Activated T-cell treated with anti-CD3 and anti-CD28 coated beads for 48 hours (primary cell): ENCODE results near the gene SPACA7.

Source experiments
- DNase-seq: peaks from one replicate; pipeline ENCODE4 v3.0.0-alpha.2; 2020; ENCODE audit warnings: low read depth

SPACA7 gene, protein sequence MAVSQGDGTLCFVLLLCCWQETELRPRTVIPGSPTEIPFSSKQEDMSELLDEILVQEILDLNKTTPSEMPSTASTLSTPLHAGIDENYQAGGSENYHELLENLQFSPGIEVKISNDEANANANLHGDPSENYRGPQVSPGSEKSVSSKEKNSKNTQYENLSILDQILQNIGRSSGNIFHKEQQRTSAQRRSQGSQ

DNA sequence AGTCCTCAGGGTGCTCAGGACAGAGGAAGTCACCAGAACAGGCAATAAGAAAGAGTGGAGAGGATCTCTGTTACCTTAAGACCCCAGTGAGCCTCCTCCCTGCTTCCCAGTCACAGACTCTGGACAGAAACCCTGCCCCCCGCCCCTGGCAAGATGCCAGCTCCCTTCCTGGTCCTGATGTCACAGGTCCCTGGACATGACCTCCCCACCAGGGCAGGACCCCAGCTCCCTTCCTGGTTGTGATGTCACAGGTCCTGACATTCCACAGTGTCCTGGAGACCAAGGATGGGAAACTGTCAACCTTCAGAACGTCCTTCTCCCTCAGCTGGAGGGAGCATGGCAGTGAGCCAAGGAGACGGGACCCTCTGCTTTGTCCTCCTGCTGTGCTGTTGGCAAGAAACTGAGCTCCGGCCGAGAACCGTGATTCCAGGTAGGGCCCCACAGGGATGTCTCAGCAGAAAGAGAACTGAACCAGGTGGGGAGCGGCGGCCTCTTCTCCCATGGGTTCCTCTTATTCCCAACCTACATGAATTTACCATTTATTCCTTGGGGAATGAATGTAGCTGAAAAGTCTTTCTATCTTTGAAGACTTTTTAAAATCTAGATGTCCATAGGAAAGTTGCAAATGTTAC is at the start of gene SPACA7:
Gene SPACA7, plus strand, starts transcription at position 306 of the 632 bp plus-strand sequence. Its CDS starts 31 bp downstream, at position 337.
- no peak for DNase-seq

DNA sequence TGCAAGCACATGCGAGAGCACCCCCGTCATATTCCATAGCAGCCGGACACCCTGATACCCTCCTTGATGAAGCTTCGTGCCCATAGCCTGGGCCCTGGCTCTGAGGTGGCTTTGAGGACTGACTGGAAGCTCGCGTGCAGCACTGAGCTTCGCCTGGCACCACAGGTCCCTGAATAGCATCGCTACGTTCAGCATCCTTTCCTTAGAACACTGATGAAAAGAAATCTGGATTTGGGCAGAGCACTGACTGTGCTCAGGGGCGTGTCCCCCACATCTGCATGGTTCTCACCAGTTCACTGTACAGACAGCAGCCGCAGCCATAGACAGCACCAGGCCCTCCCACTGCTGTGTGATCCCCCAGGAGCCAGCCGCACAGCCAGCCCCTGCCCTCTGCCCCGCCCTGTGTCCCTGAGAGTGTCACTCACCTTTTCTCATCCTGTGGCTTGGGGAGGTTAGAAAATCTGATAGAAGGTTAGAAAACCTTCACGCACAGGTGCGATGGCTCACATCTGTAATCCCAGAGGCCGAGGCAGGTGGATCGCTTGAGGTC is 49.3 kb upstream of the SPACA7 start:
- DNase-seq: no peak

DNA sequence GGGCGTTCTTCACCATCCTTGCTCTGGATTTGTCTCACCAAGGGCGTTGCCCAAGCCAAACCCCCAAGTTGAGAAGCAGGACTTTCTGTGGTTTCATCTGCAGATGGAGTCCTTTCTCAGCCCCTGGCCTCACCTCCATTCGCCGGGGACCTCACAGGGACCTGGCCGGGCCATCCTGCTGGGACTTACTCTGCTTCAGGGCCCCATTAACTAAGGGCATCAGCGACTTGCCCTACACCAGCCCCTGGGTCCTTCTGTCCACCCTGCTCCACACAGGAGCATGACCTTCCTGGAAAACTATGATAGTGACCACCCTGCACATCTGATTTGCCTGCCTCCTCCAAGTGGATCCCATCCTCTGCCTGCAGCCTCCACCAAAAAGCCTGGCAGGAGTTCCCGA is 47.2 kb upstream of the SPACA7 start:
- no peak for DNase-seq

DNA sequence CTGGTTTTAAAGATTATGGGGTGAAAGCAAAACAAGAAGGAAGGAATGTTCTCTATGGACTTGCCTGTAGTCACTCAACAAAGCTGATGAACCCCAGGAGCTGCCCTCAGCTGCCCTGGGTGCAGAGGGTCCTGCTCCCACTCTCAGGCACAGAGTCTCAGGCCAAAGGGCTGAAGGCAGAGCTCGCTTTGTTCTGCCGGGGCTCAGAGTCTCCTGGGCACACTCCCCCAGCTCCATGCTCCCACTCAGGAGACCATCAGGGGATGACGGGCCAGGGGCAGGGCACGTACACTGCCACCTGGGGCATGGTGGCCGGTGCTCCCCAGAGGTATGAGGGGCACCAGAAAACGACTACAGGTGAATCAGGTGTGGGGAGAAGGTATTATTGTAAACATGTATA is 46.8 kb upstream of the SPACA7 start:
- no peak for DNase-seq

DNA sequence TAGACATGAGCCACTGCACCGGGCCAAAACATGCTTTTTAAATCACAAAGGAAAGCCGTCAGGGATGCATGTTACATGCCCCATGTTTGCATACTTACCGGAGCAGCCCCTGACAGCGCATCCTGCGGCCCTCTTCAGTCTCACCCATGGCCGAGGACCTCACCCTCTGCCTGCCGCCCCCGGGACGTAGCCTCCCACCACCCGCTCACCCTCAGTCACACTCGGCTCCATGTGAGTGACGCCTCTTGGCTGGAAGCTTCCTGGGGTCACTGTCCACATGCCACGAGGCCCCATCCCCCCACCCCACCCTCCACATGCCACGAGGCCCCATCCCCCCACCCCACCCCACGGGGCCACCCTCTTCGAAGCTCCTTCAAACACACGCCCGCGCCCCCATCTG is 46.1 kb upstream of the SPACA7 start:
- no peak for DNase-seq

DNA sequence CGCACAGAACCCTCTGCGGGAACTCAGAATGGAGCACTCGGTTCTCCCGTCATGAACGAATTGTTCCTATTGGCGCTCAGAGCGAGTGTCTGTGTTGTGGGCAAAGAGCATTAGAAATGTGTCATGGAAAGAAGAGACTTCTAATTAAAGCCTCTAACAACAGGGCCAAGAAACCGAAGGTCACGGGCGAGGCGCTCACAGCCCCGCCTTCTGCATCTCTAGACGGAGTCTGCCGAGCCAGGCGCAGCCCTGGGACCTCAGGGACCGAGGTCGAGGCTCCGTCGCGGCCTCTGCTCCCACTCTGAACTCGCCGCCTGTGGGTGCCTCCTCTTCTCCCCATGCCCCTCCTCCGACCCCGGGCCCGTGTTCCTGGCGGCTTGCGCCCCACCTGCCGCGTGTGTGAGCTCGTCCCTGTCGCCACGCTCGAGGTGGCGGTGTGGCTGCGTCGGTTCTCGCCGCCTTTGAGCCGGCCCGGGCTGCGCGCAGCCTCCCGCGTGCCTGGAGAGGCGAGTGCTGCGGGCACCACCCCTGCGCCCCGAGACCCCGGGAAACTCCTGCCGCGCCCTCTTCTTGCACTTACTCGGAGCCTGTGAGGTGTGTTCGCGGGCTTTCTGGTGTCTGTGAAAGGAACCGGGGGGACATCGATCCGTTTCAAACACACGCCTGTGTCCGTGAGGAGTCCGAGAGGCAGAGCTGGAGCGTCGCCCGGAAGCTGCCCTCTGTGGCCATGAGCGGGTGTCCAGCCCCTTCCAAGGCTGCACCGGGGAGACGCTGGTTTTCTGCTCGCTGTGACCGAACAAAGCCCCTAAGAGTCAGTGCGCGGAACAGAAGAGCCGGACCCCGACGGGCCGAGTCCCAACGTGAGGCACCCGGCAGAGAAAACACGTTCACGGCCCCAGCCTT is 45.4 kb upstream of the SPACA7 start:
- DNase-seq: no peak

DNA sequence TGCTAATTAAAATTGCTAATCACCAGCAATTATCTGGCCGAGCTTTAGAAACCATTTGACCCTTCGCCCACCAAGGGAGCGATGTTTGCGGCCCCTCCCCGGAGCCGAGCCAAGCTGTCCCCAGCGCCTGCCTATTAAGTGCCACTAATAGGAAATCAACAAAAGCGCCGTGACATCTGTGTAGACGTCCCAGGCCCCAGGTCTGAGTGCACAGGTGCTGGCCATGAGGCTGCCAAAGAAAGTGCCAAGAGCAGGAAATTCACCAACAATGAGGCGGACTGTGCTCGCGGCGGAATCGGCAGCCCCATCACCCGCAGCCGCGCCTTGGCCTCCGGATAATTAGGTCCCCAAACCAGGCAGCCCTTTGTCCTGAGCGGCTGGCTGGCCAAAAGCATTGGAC is 44.5 kb upstream of the SPACA7 start:
- no peak for DNase-seq

DNA sequence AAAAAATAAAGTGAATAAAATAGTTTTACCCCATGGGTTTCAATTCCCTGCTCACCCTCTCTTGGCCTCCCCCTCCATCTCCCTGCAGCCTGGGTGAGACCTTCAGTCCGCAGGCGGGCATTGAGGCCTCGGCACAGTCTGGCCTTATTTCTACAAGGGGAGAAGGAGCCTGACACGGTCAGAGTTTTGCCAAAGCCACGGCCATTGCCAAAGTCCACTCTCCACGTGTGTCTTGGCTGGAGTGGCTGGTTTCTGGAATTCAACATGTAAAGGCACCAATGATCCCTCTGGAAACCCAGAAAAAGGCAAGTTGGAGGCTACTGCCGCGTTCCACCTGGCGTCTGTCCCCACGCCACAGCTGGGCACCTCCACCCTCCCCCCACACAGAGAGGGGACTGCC is 43.4 kb upstream of the SPACA7 start:
- no peak for DNase-seq

DNA sequence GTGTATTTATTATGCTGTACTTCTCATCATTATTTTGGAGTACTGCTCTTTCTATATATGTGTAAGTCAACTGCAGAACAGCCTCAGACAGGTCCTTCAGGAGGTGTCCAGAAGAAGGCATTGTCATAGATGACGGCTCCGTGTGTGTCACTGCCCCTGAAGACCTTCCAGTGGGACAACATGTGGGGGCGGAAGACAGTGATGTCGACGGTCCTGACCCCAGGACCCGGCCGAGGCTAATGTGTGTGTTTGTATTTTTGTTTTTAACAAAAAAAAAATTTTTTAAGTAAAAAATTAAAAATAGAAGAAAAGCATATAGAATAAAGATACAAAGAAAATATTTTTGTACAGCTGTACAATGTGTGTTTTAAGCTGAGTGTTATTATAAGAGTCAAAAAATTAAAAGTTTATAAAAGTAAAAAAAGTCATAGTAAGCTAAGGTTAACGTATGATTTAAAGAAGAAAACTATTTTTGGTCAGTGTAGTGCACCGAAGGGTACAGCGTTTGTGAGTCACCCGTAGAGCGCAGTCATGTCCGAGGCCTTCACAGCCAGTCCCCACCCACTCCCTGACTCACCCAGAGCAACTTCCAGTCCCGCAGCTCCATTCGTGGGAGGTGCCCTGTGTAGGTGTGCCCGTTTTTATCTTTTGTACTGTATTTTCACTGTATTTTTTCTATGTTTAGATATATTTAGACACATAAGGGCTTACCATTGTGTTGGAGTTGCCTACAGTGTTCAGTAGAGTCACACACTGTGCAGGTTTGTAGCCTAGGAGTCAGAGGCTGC is 42.2 kb upstream of the SPACA7 start:
- no peak for DNase-seq

DNA sequence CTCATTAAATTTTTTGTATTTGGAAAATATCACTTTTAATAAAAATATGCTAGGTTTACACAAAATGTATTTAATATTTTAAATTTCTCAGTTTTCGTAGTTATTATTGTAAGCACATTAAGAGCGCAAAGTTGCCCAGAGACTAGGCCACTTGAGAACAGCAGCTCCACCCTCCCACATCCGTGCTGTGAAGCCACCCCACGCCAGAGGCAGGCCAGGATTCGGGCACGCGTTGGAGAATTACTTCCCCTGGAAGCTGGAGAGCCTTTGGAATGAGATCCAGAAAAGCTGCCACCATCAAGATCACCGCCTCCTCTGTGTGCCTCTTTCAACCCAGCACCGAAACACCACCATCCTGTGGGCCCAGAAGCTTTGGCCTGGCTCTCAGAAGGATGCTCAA is 41.0 kb upstream of the SPACA7 start:
- DNase-seq: no peak

DNA sequence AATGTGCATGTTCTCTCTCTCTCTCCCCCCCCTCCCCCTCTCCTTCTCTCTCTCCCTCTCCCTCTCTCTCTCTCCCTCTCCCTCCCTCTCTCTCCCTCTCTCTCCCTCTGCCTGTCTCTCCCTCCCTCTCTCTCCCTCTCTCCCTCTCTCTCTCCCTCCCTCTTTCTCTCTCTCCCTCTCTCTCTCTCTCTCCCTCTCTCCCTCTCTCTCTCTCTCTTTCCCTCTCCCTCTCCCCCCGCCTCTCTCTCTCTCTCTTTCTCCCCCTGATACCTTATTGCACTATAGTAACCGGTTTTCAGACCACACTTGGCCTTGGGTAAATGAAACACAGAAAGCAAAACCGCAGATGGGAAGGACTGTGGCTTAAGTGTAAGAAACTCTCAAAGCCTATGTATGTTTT is 34.7 kb upstream of the SPACA7 start:
- no peak for DNase-seq

DNA sequence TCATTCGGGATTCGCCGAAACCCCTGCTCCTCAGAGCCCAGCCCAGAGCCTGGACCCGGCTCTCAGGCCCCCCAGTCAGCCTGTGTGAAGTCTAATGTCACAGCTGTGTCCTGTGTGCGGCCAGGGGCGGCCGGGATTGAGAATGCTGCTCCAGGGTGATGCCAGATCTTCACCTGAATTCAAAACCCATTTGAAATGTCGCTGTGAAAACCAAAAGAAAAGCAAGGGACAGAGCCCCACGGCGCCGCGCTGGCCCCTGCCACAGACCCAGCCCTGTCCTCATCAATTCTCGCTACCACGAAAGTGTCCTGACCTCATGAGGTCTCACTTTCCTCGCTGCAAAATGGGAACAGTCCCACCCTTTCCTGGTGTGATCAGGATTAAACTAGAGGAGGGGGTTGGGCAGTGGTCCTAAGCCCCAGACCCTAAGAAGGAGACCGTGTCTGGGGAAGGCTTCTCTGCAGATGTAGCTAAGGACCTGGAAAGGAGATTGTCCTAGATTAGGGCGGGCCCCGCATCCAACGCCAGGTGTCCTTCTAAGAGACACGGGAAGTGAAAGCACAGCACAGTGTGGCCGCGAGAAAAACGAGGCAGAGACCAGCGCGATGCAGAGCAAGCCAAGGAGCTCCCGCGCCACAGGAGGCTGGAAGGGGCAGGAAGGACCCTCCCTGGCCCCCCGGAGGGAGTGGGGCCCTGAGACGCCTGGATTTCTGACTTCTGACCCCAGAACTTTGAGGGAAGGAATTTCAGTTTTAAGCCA is 34.0 kb upstream of the SPACA7 start:
- no peak for DNase-seq

DNA sequence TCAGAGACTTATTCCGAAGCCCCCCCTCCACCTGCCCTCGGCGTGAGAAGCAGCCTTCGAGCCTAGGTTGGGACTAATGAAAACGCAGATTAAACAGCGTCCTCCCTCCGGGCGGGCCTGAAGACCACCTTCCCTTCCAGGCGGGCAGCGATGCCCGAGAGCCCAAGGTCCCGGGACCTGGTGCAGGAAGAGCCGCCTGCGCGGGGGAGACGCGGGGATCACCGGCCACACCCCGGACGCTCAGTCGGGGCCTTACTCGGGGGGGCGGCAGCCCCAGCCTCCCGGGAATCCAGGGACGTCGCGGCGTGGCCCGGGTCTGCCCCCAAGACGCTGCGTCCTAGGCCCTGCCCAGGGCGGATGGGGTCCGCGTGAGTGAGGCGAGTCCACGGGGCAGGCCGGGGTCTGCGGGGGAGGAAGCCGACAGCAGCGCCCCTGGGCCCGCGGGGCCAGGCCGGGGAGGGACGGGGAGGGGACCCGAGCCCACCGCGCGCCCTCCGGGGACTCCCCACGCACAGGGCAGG is 33.3 kb upstream of the SPACA7 start:
- DNase-seq: no peak

DNA sequence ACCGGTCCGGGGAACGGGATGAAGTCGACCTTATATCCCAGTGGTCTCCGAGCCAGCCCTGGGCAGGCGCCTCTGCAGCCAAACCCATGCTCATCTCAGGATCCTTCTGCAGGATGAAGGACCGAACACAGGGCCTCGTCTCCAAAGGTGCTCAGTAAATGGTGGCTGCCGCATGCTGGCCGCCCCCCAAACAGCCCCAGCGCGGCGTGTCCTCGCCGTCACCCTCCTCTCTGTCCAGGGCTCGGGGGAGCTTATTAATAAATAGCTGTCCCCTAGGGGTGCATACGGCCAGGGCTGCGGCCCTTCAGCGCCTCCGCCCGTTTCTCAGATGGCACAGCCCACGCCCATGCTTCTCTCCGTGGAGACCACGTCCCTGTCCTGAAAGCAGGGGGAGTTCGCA is 32.6 kb upstream of the SPACA7 start:
- DNase-seq: no peak

DNA sequence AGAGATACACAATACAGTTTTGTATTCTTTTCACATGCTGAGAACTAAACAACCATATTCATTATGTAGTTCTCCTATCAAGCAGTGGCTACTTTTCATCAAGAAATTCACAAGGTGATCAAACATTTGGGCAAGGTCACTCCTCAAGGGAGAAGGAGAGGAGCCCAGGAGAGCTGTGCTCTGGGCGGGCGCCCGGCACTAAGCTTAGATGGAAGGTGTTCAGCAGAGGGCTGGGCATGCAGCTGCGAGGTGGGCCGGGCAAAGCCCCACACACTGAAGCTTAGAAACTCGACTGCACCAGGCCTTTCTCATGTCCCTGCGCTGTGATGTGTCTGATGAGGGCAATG is 30.4 kb upstream of the SPACA7 start:
- DNase-seq: no peak

DNA sequence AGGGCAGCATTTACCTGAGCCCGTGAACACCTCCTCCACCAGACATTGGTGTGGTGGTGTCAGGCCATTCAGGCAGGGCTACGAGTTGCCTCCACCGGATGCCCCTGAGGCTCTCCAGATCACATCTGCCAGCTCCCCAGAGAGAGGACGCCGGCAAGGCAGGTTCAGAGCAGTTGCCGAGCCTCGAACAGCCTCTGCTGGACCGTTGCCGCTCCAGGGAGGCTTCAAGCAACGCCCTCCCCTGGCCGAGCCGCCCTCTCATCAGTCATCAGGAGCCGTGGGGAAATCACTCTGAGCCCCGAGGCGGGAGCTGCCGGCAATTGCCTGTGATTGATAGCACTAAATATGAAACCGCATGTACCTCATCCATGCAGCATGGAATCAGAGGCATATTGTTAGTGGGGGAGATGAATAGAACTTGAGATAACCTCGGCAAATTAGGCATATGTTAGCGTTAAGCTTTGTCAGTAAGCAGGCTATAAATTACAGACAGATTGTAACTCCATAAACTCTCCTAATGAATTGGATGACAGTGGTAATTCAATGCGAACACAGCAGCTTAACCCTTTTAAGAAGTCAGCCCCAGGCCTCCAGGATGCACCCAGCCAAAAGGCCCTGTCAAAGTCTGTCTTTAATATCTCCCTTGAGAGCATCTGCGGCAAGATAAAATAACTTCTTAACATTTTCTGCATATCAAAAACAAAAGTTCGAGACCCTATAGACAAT is 29.8 kb upstream of the SPACA7 start:
- DNase-seq: no peak

DNA sequence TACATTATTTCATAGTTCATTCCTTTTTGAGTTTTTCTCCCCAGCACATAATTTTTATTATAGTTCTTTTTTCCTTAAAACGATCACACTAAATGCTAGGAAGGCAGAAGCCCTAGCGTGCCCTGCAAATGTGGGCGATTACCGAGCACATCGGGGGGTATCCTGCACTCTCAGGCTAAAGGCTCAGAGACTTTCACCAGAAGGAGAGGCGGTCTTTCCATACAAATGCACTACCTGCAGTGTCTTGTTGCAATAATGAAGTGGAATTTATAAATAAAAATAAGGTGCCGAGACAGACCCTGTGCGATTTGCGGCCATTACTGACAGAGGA is 29.3 kb upstream of the SPACA7 start:
- no peak for DNase-seq

DNA sequence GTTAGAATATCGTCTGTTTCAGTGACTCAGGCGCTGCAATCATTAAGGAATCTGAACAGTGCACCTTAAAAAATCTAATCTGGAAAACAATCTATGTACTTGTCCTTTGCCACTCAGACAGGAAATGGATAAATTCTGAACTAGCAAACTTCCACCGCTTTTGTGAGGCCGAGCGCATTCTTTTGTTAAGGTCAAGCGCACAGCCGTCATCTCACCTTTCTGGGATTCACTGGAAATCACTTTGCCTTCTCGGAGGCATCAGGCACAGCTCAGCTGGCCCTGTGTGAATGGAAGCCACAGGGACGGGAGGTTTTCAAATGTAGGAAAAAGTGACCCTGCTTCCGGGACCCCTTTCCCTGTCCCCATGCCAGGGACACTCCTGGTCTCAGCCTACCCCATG is 28.2 kb upstream of the SPACA7 start:
- DNase-seq: no peak

DNA sequence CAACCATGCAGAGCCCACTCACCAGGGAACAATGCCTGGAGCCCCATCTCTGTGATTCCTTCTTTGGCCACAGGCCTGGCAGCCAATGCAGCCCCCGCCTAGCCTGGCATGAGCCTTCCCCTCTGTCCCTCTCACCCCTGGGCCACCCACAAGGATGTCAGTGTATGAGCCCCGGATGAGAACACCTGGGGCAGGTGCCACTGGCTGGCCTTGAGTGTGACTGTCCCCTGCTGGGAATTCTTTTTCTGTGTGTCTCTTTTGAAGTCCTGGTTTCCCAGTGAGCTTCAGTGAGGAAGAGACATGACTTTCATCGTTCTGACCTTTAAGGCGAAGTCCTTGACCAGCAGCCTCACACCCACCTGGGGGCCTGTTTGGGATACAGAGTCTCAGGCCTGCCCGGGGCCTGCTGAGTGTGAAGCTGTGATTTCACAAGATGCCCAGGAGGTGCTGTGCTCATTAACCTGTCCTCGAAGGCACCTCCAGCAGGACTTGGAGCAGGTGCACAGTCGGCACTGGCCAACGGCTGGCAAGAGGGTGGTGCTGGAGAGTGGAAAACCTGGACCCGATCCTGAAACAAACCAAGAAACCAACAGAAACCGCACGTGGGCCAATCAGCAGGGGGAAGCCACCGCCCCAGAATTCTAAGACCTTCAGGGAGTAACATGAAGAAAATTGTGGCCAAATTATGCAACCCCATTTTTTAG is 27.4 kb upstream of the SPACA7 start:
- no peak for DNase-seq

DNA sequence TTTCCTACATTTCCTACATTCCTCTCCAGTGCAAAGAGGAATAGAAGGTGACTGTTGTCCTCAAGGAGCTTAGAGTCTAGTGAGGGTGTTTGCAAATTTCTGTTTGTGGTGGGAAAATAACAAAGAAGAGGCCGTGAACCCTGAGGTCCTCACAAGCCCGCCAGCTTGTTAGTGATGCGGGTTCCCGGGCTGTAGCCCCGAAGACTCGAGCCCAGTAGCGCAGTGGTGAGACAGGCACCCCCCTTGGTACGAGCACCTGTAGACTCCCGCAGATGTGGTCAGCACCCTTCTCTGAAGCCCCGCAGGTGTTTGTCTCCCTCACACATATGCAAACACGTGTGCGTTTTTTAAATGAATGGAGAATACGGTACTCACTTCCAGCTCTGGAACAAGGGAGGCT is 26.5 kb upstream of the SPACA7 start:
- no peak for DNase-seq
